Right cardiac atrium (tissue), 5 donors: ENCODE data around the gene AK5. TPM values are rescaled to one million over a fixed set of nuclear protein-coding genes. Genes with fewer than 3 reads are reported as not detected.

Source experiments
- ATAC-seq, 2 donors: fragments of 200-7000 bp; cut with Tn5 transposase; one replicate each; pipeline versions ENCODE4 v1.8.0 to v1.9.1; 2020; ENCODE audit warnings: moderate library complexity in 2 of 2, mild to moderate bottlenecking in 1 of 2
- DNase-seq, 3 donors: peaks; one replicate each; pipeline ENCODE4 v3.0.0-alpha.2; 2020
- H3K27ac ChIP-seq: one replicate; pipeline ENCODE4 v1.5.1; 2013; ENCODE audit warnings: mild to moderate bottlenecking, low read length, control low read depth, moderate library complexity
- H3K27me3 ChIP-seq: one replicate; pipeline ENCODE4 v1.6.1; 2013; ENCODE audit not compliant: control insufficient read depth, insufficient read depth
- H3K4me1 ChIP-seq: one replicate; pipeline ENCODE4 v1.6.1; 2013; ENCODE audit warnings: low read length; ENCODE audit not compliant: control insufficient read depth, insufficient read depth
- H3K4me3 ChIP-seq: one replicate; pipeline ENCODE4 v1.5.1; 2013; ENCODE audit warnings: low read length, control low read depth
- H3K9me3 ChIP-seq: one replicate; pipeline ENCODE4 v1.6.1; 2013; ENCODE audit warnings: low read length; ENCODE audit not compliant: control insufficient read depth
- WGBS: extraction: QIAGEN DNeasy Blood & Tissue Kit; methylation state at CpG from one replicate; pipeline ENCODE4 v1.1.7; 2013; 5-methylcytosine and 5-hydroxymethylcytosine counted together
- intact Hi-C, 4 donors: fragments of 100-400 bp; cut with DNase I; formaldehyde crosslinking; loops; one replicate each; pipeline versions ENCODE4 v1.11.0 to v1.14.0; 2022 to 2023
- polyA plus RNA-seq: library from polyadenylated mRNA; stranded (reverse); fragments of 200-250 nt; gene quantifications from one replicate; pipeline ENCODE4 v1.2.3, GENCODE V29; 2013
- total RNA-seq, 4 donors: library from RNA; stranded (reverse); fragmentation: NEBNext Ultra II Directional; extraction: Animal tissue kit (Norgen Biotek cat#: 25700); gene quantifications; one replicate each; pipeline ENCODE4 v1.2.1, GENCODE V29; 2021
- donor health status: healthy with polysubstance abuse.
- donor health status: DM: no; HTN: yes; CAD: no.
- donor health status: DM: no; HTN: no; CAD: no.
- donor health status: DM: no; HTN: yes; CAD: no; lungs with severe emphysema.
- donor health status: DM: yes; HTN: yes; CAD: no.

The AK5 gene
- total and polyA plus RNA-seq, 5 donors = 0.79 to 2.8 (median 1.4) TPM

DNA sequence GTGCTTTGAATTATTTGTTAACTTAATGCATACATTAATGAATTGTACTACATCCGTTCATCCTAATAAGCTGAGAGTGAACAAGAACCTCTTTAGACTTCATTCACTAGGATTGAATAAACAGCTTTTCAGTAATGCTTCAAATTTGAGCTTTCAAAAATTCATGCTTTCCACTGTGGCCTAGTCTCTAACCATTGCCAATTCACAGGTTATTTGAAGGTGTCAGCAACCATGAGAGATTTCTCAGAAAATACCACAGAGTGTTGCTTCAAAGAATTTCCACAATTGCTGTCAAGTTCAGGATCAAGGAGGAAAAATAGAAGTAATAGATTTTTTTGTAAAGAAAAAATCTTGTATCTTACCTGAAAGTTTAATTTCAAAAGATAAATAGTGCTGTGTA, 72.7 kb downstream of the AK5 start:
- Histone ChIP-seq H3K4me3 (no peak overlapping the region), H3K27ac (no peak overlapping the region), H3K9me3 (no peaks in the 10 kb centered on the region), H3K4me1 (no peaks in the 10 kb centered on the region), H3K27me3 (no peaks in the 10 kb centered on the region)
- WGBS = 74% methylated on average over 1 of the region's 1 CpG
- ATAC-seq = no peak
- intact Hi-C loops = no loop called here
- no peak for DNase-seq

GRCh38 chr1:77355010-77355409, 73.2 kb downstream of the AK5 start:
- intact Hi-C loops = no loop called here
- Histone ChIP-seq H3K27me3 (no peaks in the 10 kb centered on the region), H3K4me1 (no peaks in the 10 kb centered on the region), H3K4me3 (no peak overlapping the region), H3K9me3 (no peaks in the 10 kb centered on the region), H3K27ac (no peak overlapping the region)
- 77% methylated on average over 3 of the region's 3 CpGs for WGBS
- ATAC-seq = no peak
- no peak for DNase-seq

GRCh38 chr1:77356136-77356535, 74.3 kb downstream of the AK5 start:
- no peaks in the 10 kb centered on the region for H3K9me3 ChIP-seq
- no peaks in the 10 kb centered on the region for H3K27me3 ChIP-seq
- DNase-seq = no peak
- WGBS = 82% methylated on average over 3 of the region's 3 CpGs
- H3K4me3 ChIP-seq = no peak overlapping the region
- no peak for ATAC-seq
- intact Hi-C loops = no loop called here
- H3K4me1 ChIP-seq = no peaks in the 10 kb centered on the region
- H3K27ac ChIP-seq = no peak overlapping the region

DNA sequence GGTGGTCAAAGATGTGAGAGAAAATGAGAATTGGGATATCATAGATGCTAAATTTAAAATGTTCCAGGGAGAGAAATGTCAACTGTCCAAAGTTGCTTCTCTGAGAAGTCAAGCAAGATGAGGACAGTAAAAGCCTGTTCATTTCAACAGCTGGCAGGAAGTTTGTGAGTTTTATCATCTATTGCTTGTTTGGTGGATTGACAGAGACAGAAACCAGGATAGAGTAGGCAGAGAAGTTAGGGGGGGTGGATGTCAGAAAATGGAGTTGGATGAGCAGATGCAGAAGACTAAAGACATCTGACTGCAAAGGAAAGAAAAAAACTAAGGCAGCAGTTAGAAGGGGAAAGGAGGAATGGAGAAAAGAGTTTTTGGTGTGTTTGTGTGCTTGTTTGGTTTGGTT, 78.4 kb downstream of the AK5 start:
- no peak for ATAC-seq
- no peak for DNase-seq
- Histone ChIP-seq H3K4me3 (no peak overlapping the region), H3K27me3 (no peaks in the 10 kb centered on the region), H3K27ac (no peak overlapping the region), H3K4me1 (no peaks in the 10 kb centered on the region), H3K9me3 (no peaks in the 10 kb centered on the region)
- intact Hi-C loops = no loop called here

DNA sequence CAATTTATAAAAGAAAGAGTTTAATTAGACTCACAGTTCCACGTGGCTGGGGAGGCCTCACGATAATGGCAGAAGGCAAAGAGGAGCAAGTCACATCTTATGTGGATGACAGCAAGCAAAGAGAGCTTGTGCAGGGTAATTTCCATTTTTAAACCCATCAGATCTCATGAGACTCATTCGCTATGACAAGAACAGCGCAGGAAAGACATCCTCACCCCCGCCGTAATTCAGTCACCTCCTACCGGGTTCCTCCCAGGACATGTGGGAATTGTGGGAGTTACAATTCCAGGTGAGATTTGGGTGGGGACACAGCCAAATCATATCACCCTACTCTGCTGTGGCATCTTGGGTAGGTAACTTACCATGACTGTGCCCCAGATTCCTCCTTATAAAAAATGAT, 79.8 kb downstream of the AK5 start:
- no peaks in the 10 kb centered on the region for H3K9me3 ChIP-seq
- no peaks in the 10 kb centered on the region for H3K4me1 ChIP-seq
- no peak overlapping the region for H3K27ac ChIP-seq
- H3K27me3 ChIP-seq = no peaks in the 10 kb centered on the region
- DNase-seq = no peak
- H3K4me3 ChIP-seq = no peak overlapping the region
- intact Hi-C loops = no loop called here
- no peak for ATAC-seq
- WGBS = 92% methylated on average over 7 of the region's 7 CpGs

GRCh38 chr1:77370161-77370560, 88.3 kb downstream of the AK5 start:
- DNase-seq (no peak), ATAC-seq (no peak)
- 30% methylated on average over 4 of the region's 4 CpGs for WGBS
- no peak overlapping the region for H3K27ac ChIP-seq
- no peak overlapping the region for H3K4me3 ChIP-seq
- H3K9me3 ChIP-seq = no peaks in the 10 kb centered on the region
- intact Hi-C loops = no loop called here
- no peaks in the 10 kb centered on the region for H3K4me1 ChIP-seq
- H3K27me3 ChIP-seq = no peaks in the 10 kb centered on the region

- no peak for DNase-seq
- H3K27me3 ChIP-seq = no peaks in the 10 kb centered on the region
- WGBS = 70% methylated on average over 2 of the region's 2 CpGs
- no peak overlapping the region for H3K4me3 ChIP-seq
- no peak for ATAC-seq
- no peaks in the 10 kb centered on the region for H3K4me1 ChIP-seq
- no peak overlapping the region for H3K27ac ChIP-seq
- no peaks in the 10 kb centered on the region for H3K9me3 ChIP-seq
- intact Hi-C loops = no loop called here
Observed at GRCh38 chr1:77370583-77371306, 88.9 kb downstream of the AK5 start.

GRCh38 chr1:77371396-77371795, 89.6 kb downstream of the AK5 start:
- 27% methylated on average over 1 of the region's 1 CpG for WGBS

GRCh38 chr1:77373702-77374101, 91.9 kb downstream of the AK5 start:
- ATAC-seq = no peak
- Histone ChIP-seq H3K4me3 (no peak overlapping the region), H3K4me1 (no peaks in the 10 kb centered on the region), H3K27ac (no peak overlapping the region), H3K27me3 (no peaks in the 10 kb centered on the region), H3K9me3 (no peaks in the 10 kb centered on the region)
- no peak for DNase-seq
- WGBS = 96% methylated on average over 3 of the region's 3 CpGs
- intact Hi-C loops = no loop called here

More at GRCh38 chr1:77371396-77371795, 89.6 kb downstream of the AK5 start:
- DNase-seq (no peak), ATAC-seq (no peak)
- no peaks in the 10 kb centered on the region for H3K9me3 ChIP-seq
- no peaks in the 10 kb centered on the region for H3K27me3 ChIP-seq
- no peak overlapping the region for H3K27ac ChIP-seq
- intact Hi-C loops = no loop called here
- no peaks in the 10 kb centered on the region for H3K4me1 ChIP-seq
- H3K4me3 ChIP-seq = no peak overlapping the region

GRCh38 chr1:77375541-77375940, 93.7 kb downstream of the AK5 start:
- DNase-seq (no peak), ATAC-seq (no peak)
- no peaks in the 10 kb centered on the region for H3K27me3 ChIP-seq
- intact Hi-C loops = no loop called here
- H3K4me3 ChIP-seq = no peak overlapping the region
- H3K4me1 ChIP-seq = no peaks in the 10 kb centered on the region
- no peak overlapping the region for H3K27ac ChIP-seq
- 38% methylated on average over 2 of the region's 2 CpGs for WGBS
- H3K9me3 ChIP-seq = no peaks in the 10 kb centered on the region

GRCh38 chr1:77375990-77376389, 94.2 kb downstream of the AK5 start:
- no peak overlapping the region for H3K4me3 ChIP-seq
- H3K4me1 ChIP-seq = no peaks in the 10 kb centered on the region
- H3K27ac ChIP-seq = no peak overlapping the region
- no peaks in the 10 kb centered on the region for H3K9me3 ChIP-seq
- no peak for ATAC-seq
- H3K27me3 ChIP-seq = no peaks in the 10 kb centered on the region
- intact Hi-C loops = no loop called here
- 59% methylated on average over 4 of the region's 4 CpGs for WGBS
- DNase-seq = no peak
